Prostate gland (tissue), 2 donors: Measurements from ENCODE around the gene RNF141.

Experiments used
- POLR2A ChIP-seq: fragments of 450-650 bp; IDR thresholded peaks from one replicate; pipeline ENCODE4 v1.6.1; 2016; ENCODE audit warnings: antibody characterized with exemption, mild to moderate bottlenecking
- POLR2AphosphoS5 ChIP-seq: sonication (generic); formaldehyde crosslinking; IDR thresholded peaks from one replicate; pipeline ENCODE4 v1.6.1; 2017; ENCODE audit warnings: antibody characterized with exemption
- TF ChIP-seq, protein P1 (sequence below), 4 experiments: fragments of 200-600 bp in 2 of 4; fragments of 450-650 bp in 2 of 4; sonication (generic) in 2 of 4; IDR thresholded peaks; 1 replicate in 3 of 4; 2 replicates in 1 of 4; pipeline ENCODE4 v1.5.1; 2016 to 2019; ENCODE audit warnings: antibody characterized with exemption in 4 of 4, mild to moderate bottlenecking in 2 of 4, moderate library complexity in 2 of 4

DNA sequence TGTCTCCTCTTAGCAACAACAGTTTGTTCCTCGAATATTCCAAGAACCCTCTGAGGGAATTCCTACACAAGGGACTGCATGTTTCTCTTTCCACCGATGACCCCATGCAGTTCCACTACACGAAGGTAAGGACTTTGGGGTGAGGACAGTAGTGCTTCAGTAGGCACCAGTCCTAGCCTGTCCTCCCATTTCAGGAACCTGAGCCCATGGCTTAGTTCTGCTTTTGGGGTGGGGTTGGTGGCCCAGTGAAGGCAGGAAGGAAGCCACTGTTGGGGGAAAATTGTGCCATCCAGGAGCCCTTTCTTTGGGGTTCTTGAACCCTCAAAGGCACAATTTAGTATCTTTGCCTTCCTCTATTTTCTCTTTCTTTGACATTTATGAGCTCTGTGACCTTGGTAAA lies 38.2 kb downstream of the RNF141 start:
- TF ChIP-seq, protein P1, sequence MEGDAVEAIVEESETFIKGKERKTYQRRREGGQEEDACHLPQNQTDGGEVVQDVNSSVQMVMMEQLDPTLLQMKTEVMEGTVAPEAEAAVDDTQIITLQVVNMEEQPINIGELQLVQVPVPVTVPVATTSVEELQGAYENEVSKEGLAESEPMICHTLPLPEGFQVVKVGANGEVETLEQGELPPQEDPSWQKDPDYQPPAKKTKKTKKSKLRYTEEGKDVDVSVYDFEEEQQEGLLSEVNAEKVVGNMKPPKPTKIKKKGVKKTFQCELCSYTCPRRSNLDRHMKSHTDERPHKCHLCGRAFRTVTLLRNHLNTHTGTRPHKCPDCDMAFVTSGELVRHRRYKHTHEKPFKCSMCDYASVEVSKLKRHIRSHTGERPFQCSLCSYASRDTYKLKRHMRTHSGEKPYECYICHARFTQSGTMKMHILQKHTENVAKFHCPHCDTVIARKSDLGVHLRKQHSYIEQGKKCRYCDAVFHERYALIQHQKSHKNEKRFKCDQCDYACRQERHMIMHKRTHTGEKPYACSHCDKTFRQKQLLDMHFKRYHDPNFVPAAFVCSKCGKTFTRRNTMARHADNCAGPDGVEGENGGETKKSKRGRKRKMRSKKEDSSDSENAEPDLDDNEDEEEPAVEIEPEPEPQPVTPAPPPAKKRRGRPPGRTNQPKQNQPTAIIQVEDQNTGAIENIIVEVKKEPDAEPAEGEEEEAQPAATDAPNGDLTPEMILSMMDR (IDR thresholded peaks at IDR 0.05): no peak
- no peak for TF ChIP-seq POLR2AphosphoS5
- no peak for TF ChIP-seq POLR2A
